AG10803 (cell line): ENCODE measurements around the gene SALL4.

Experiments
- DNase-seq: peaks from one replicate; pipeline ENCODE4 v3.0.0; 2010; ENCODE audit warnings: low read depth
- H3K4me3 ChIP-seq: 2 replicates; pipeline ENCODE4 v1.5.1; 2011; ENCODE audit warnings: mild to moderate bottlenecking, low read length, control low read depth
- CTCF ChIP-seq: conservative IDR thresholded peaks from 2 replicates; pipeline ENCODE4 v1.5.1; 2011; ENCODE audit warnings: mild to moderate bottlenecking, low read length, control low read depth, inconsistent platforms

SALL4 gene

GRCh38 chr20:51802170-51802751 lies at the start of gene SALL4:
SALL4 (minus strand) TSS chr20:51802521; CDS start chr20:51802408, 113 bp downstream.
- no peak for TF ChIP-seq CTCF
- DNase-seq = no peak
- H3K4me3 ChIP-seq = peak within 1 kb of the TSS; percentile 66

GRCh38 chr20:51848346-51848745 lies 46.0 kb upstream of the SALL4 start:
- no peak overlapping the region for H3K4me3 ChIP-seq
- TF ChIP-seq CTCF = no peak

GRCh38 chr20:51840865-51841264 lies 38.5 kb upstream of the SALL4 start:
- no peak for DNase-seq
- no peak overlapping the region for H3K4me3 ChIP-seq
- no peak for TF ChIP-seq CTCF

More at GRCh38 chr20:51848346-51848745, 46.0 kb upstream of the SALL4 start:
- no peak for DNase-seq

GRCh38 chr20:51837876-51838420 lies 35.6 kb upstream of the SALL4 start:
- DNase-seq = no peak

GRCh38 chr20:51837436-51837835 lies 35.1 kb upstream of the SALL4 start:
- TF ChIP-seq CTCF = no peak

More at GRCh38 chr20:51837876-51838420, 35.6 kb upstream of the SALL4 start:
- TF ChIP-seq CTCF = no peak
- no peak overlapping the region for H3K4me3 ChIP-seq

GRCh38 chr20:51833326-51833725 lies 31.0 kb upstream of the SALL4 start:
- no peak overlapping the region for H3K4me3 ChIP-seq
- DNase-seq = no peak
- no peak for TF ChIP-seq CTCF

More at GRCh38 chr20:51837436-51837835, 35.1 kb upstream of the SALL4 start:
- H3K4me3 ChIP-seq = no peak overlapping the region
- DNase-seq = no peak

GRCh38 chr20:51832276-51832675 lies 30.0 kb upstream of the SALL4 start:
- H3K4me3 ChIP-seq = no peak overlapping the region
- no peak for TF ChIP-seq CTCF
- no peak for DNase-seq
